ENCODE measurements around the gene MYRIP.

MYRIP gene

DNA sequence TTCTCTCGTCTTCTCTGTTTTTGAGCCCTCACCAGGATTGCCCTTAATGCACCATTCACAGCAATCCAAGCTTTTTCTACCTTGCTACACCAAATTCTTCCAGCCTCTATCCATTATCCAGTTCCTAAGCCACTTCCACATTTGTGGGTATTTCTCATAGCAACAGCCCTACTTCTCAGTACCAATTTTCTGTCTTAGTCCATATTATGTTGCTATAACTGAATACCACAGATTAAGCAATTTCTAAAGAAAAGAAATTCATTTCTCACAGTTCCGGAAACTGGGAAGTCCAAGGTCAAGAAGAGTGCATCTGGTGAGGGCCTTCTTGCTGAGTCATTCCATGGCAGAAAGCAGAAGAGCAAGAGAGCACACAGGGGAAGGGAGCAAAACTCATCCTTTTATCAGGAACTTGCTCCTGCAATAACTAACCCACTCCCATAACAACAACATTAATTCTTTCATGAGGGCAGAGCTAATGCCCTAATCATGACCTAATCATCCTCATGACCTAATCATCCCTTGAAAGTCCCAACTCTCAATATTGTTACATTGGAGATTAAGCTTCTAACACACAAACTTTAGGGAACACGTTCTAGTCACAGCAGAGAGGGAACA is 490.4 kb downstream of the MYRIP start:
- no peak for DNase-seq

DNA sequence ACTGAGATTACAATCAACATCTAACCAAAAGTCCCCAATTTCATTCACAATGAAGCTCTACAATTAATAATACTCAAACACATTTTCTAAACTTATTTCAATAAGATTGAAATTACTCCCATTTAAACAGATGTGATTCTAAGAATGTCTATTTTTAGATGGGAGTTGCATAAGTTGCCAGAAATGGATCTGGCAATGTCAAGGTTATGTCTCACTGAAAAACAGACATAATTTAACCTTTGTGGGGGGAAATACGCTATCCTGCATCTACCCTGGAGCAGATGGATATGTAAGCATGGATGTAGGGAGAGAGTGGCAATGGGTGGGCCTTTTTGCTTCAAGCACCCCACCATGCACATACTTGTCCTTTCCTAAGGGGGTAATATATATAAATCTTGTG is 493.4 kb downstream of the MYRIP start:
- no peak for DNase-seq

DNA sequence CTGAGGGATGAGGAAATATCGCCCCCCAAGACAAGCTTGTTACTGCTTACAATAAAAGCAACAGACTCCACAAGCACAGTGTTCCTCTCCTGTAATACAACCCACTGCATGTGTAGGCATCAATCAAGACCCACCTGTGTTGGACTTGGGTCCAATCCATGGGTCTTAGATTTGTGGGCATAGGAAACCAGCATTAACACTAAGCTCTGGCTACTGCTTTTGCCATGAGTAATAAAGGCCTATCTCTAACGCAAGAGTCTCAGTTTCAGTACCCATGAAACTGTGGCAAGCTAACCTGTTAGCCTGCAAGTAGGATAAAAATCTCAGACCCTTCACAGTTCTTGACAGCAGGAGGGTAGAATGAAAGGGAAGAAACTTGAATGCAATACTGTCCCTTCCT is 494.9 kb downstream of the MYRIP start:
- DNase-seq: no peak

DNA sequence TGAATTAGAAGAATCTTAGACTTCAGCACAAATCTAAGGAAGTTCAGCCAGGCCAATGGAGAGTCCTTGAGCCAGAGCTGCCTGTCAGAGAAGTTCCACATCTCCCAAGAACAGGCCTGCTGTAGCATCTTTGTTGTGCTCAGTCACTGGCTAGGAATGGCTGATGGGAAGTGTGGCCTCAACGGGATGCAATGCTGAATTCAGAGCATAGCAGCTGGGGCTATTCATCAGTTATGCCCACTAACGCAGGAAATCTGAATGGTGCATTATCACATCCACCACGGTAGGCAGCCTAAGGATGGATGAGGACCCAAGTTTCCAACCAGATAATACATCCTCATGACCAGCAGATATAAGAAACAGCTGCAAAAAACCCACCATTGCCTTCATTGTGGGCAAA is 496.9 kb downstream of the MYRIP start:
- no peak for DNase-seq

DNA sequence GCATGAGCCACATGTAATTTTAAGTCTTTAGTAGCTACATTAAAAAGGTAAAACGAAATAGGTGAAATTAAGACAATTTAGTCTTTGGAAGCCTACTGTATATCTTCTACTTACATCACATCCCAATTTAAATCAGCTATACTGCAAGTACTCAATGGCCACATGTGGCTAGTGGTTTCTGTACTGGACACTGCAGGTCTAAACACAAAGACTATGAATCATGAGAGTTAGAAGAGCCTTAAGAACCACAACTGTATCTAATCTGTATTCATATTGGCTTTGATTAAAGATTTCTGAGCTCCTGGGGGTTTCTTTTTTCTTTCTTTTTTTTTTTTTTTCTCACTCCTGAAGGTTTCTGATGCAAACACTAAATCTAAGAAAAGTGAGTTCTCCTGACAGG is 497.8 kb downstream of the MYRIP start:
- no peak for DNase-seq

DNA sequence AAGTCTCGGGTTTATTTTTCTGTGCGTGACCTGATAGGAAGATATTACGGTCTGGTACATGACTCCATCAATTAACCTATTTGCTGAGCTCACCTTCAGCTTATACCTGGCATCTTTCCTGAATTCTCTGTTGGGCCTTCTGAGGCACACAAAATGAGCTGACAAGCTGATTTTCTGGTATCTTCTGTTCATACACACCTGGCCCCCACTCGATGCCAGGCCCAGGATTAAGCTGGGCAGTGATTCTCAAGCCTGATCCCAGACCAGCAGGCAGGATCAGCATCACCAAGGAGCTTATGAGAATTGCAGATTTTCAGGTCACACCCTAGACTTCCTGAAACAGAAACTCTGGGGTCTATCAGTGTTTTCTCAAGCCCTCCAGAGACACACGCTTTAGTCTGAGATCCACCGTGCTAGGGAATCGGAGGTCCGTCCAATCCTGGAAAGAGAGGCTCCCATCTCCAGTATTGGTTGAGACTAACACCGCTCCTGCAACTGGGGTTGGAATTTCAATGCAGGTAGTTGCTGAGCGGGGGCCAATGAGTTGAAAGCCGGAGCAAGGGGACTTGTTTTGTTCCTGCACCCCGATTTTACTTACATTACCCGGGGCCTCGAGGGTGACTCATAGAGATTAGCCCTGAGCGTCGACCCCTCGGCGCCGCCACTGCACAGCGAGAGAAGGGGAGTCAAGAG is 499.5 kb downstream of the MYRIP start:
- peak; percentile 26 for DNase-seq

DNA sequence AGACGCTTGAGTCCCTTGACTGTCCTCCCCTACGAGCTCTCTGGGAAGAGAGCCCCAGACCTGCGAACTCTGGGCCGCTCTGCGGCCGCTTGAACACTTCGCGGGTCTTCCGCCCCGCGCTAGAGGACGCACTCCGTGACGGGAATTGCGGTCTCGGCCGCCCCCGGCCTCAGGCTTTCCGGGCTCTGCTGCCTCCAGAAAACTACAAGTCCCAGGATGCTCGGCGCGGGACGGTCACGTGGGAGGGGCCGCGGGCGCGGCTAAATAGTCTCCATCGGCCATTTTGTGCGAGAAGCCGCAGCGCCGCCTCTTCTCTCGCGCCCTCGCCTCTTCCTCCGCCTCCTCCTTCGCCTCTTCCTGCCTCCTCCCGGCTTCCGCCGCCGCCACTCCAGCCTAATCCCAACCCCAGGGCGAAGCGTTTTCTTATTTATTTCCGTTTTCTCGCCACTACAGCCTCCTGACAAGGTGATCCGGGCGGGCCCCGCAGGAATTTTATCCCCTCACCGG is 500.1 kb downstream of the MYRIP start, which contains the start of gene EIF1B:
EIF1B (plus strand) TSS at position 290 of the 507 bp plus-strand sequence. CDS start 235 bp downstream, outside the sequence.
- peak; percentile 99 for DNase-seq

Measured in right hindlimb (tissue), 1 donor.